HuH-7 (cell line): ENCODE results near the gene MMP3.

Experiments used
- DNase-seq: peaks from one replicate; pipeline ENCODE4 v3.0.0; 2011; ENCODE audit warnings: low spot score

MMP3 gene

DNA sequence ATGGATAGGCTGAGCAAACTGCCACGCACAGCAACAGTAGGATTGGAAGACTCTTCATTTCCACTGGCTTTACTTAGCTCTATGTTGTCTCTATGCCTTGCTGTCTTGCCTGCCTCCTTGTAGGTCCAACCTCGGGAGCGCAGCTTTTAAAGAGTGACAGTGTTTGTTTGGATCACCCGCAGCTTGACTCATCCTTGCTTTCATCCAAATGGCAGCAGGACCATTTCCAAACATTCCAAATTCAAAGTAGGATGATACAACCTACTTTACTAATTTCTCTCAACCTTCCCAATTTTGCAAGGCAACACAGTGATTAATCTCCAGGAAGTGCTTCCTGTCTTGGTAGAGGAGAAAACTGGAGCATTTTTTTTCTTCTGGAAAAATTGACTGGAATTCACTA is at the start of gene MMP3:
Gene MMP3, minus strand, starts transcription at position 121 of the 400 bp plus-strand sequence. Its CDS starts 63 bp downstream, at position 58.
- no peak for DNase-seq

DNA sequence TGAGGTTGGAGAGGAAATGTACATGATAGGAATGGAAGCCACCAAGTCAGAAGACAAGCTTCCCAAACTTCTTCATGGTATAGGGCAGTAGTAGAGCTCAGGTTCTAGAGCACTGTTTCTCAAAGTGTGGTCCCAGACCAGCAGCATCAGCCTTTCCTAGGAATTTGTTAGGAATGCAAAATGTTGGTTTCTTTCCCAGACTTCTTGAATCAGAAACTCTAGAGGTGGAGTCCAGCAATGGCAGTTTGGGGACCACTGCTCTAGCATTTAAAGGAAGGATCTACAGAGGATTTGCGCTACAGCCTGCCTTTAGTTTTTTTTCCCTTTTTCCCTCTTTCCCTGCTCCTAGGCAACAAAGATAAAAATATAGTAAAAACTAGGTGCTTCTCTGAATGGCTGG is 48.3 kb upstream of the MMP3 start:
- no peak for DNase-seq

- no peak for DNase-seq
Observed at GRCh38 chr11:102886999-102887398, 43.6 kb upstream of the MMP3 start.

DNA sequence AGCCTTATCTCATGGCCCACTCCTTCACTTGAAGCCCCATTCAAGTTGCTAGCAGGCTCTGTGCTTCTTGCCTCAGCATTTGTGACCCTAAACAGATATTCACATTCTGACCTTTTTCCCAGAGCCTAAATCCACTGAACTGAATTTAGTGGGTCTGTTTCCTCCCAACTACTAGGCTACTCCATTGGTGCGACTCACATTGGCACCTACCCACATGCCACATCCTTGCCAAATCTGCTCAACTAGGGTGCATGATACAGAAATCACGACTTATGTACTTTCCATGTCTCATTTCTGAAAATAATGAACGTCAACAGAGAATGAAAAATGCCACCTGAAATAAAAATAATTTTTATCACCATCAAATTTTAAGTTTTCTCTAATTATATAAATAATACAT is 39.7 kb upstream of the MMP3 start:
- DNase-seq: no peak

- no peak for DNase-seq
Observed at GRCh38 chr11:102882389-102883024, 39.1 kb upstream of the MMP3 start.

- DNase-seq: no peak
Observed at GRCh38 chr11:102879801-102880200, 36.4 kb upstream of the MMP3 start.

DNA sequence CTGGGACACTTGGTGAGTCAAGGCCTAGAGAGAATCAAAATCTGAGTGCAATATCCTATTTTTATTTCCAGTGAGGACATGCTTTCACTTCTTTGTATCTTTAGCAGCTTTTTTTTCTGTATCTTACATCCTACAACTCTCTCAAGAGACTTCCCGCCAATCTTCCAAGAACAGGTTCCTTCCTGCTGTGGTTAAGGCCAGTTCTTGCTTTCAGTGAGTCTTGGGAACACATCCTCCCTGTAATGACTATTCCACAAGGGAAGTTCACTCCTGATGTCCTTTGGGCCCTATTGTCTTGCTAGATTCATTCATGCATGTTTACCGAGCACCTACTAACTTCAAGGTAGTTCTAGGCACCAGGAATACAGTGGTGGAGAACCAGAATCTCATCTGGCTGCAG is 35.2 kb upstream of the MMP3 start:
- no peak for DNase-seq

DNA sequence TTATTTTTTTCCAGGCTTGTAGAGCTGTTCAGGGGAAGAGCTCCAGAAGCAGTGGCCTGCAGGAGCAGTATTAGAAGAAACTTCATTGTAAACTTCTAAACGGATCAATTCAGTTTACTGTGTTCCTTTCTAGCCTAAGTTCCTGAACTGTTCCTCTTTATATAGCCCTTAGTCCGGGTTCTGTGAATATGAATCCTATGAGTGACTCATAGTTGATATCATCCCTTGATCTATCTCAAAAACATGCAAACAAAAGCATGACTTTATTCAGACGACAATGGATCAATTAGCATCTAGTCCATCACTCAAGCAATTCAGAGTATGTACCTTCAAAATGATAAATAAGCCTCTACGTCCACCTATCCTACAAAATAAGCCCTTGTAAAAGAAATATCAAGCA is 31.4 kb upstream of the MMP3 start, which contains the start of gene MMP12:
Gene MMP12, minus strand, starts transcription at position 131 of the 400 bp plus-strand sequence. Its CDS starts 45 bp downstream, at position 86.
- DNase-seq: no peak

DNA sequence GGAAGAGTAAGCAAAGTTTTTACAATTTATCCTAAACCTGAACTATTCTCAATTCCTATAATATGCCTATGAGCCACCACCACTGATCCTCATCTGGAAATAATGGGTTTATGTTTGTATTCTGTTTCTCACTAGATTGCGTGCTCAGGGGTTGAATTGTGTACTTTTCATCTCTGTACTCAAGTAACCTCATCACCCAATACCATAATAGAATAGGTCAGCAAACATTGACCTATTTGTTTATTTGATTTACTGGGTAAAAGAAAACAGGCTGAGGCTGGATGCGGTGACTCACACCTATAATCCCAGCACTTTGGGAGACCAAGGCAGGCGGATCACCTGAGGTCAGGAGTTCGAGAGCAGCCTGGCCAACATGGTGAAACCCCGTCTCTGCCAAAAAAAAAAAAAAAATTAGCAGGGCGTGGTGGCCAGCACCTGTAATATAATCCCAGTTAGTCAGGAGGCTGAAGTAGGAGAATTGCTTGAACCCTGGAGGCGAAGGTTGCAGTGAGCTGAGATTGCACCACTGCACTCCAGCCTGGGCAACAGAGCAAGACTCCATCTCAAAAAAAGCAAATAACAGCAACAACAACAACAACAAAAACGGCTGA is 26.1 kb upstream of the MMP3 start:
- DNase-seq: peak; percentile 10

- DNase-seq: no peak
Observed at GRCh38 chr11:102868339-102868738, 24.9 kb upstream of the MMP3 start.

- no peak for DNase-seq
Observed at GRCh38 chr11:102864724-102865123, 21.3 kb upstream of the MMP3 start.

GRCh38 chr11:102853956-102854355 is 10.5 kb upstream of the MMP3 start:
- no peak for DNase-seq

DNA sequence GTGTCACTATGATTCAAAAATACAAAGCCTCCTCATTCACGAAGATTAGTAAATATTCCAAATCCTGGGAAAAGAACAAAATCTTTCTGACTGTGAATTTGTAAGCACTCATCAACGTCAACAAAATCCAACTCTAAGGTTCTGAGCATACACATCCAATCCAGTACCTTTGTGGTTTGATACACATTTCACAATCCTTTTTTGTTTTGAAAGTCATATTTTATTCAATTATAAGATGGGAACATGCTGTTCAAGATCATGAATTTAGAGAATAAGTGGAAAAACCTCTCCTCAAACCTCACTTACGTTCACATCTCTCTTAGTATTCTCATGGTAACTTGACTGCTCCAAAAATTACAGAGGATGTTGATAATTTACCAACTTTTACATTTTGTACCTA is 9.6 kb upstream of the MMP3 start:
- DNase-seq: no peak

- DNase-seq: no peak
Observed at GRCh38 chr11:102850973-102851745, 7.8 kb upstream of the MMP3 start.

DNA sequence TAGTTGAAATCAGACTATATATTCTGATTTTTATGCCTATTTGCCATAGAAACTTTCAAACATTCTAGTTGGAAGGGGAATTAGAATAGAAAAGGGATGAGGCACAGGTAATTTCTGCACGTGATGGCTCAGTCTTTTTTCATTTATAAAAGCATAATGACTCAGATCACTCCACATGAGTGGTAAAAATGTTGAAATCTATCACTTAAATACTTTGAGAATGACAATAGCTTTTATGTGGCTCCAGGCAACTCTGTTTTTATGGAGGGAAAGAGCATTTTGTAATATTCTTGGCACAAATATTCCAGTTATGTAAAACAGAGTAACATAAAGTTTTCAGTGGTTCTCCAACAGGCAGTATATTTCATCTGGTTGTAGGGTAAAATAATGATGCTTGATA is 5.9 kb upstream of the MMP3 start:
- no peak for DNase-seq

DNA sequence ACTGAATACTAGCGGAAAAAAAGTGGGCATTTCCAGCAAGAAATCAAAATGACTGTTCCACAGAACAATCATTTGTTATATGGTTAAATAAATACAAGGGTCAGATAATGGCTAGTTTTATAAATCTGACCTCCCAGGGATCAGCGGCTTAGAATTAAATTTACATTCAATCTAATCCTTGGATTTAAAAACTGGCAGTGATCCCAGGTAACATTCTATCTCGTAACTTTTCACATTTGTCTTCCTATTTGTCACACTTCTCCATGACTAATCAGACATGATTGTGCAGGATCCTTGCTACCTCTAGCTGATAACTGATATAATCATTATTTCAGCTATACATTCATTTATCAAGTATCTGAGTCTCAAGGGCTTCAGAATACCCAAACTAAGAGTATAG is 2.9 kb upstream of the MMP3 start:
- DNase-seq: no peak

- no peak for DNase-seq
Observed at GRCh38 chr11:102842930-102843329, 479 bp downstream of the MMP3 start.

DNA sequence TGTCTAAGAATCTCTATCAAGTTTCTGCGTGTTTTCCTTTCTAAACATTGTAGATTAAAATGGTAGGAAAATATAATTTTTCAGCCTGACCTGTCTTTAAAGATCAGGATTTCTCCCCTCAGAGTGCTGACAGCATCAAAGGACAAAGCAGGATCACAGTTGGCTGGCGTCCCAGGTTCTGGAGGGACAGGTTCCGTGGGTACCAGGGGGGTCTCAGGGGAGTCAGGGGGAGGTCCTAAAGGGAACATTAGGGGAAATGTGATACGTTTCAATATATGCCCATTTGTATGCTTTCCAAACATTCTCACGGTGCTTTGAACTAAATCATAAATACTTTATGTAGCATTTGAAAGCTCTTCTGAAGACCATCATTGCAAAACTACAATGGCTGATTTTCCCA is 3.4 kb downstream of the MMP3 start:
- DNase-seq: no peak

- no peak for DNase-seq
Observed at GRCh38 chr11:102837646-102838045, 5.8 kb downstream of the MMP3 start.

DNA sequence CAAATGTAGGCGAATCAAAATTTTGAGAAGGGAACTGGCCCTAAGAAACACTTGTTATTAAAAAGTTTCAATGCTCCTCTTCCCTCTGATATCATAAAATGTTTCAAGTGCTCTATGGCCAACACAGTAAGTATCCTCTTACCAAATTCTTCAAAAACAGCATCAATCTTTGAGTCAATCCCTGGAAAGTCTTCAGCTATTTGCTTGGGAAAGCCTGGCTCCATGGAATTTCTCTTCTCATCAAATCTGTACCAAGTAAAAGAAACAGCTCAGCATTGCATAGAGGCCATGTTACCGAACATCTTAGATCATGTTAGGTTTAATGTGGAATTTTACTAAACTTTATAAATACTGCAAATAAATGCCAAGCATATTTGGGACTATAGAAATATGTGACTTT is 6.3 kb downstream of the MMP3 start:
- DNase-seq: no peak

- no peak for DNase-seq
Observed at GRCh38 chr11:102836290-102836875, 7.0 kb downstream of the MMP3 start.

DNA sequence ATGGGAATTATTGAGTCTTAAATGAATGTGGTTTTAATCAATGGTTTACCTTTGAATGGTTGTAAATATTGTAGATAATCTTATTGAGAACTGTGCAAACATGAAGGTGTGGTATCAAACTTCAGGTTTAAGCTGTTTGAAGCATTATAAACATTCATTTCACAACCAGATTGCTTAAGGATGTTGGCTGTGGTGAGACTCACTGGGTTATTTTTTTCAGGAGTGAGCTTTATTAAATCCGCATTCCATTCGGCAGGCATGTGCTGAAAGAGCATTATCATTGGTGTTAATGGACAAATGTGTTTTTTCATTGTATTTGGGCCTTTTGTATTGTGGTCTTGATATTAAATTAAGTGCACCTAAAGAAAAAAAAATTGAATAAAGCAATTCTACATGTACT is 9.7 kb downstream of the MMP3 start:
- no peak for DNase-seq

DNA sequence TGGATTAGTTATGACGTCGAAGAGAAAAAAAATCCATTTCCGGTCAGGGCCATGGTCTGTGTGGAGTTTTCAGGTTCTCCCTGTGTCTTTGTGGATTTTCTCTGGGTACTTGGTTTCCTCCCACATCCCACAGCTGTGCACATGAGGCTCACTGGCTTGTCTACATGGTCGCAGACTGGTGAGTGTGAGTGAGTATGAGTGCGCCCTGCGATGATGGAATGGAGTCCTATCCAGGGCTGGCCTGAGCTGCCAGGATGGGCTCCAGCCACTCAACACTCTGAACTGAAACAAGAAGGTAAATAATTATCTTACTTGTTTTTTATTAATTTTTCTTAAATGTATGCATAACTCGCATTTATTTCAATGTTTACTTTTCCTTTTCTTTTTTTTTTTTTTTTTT is 10.8 kb downstream of the MMP3 start:
- DNase-seq: no peak
